Kidney epithelial cell (primary cell): ENCODE data around the gene PHLDA2. TPM values are rescaled to one million over a fixed set of nuclear protein-coding genes. Genes with fewer than 3 reads are reported as not detected.

ENCODE experiments used
- DNase-seq: peaks from one replicate; pipeline ENCODE4 v3.0.0-alpha.2; 2010; ENCODE audit warnings: low read depth
- H3K27me3 ChIP-seq: 2 replicates; pipeline ENCODE4 v1.6.0; 2011; ENCODE audit warnings: low read length; ENCODE audit not compliant: control insufficient read depth, insufficient read depth
- H3K36me3 ChIP-seq: 2 replicates; pipeline ENCODE4 v1.5.1; 2011; ENCODE audit warnings: low read length; ENCODE audit not compliant: control insufficient read depth, insufficient read depth
- H3K4me3 ChIP-seq: 2 replicates; pipeline ENCODE4 v1.5.1; 2011; ENCODE audit warnings: low read depth, mild to moderate bottlenecking, control low read depth, low read length
- total RNA-seq: library from RNA; depleted of rRNA; stranded (reverse); fragments of >200 nt; gene quantifications from 2 replicates; pipeline ENCODE4 v1.2.3, GENCODE V29; 2015
- TF ChIP-seq, protein P1 (sequence below): IDR thresholded peaks from 2 replicates; pipeline ENCODE4 v1.5.1; 2011; ENCODE audit warnings: mild to moderate bottlenecking, moderate library complexity, low read length, control low read depth, inconsistent platforms; ENCODE audit not compliant: insufficient read depth, poor library complexity, severe bottlenecking

Gene PHLDA2
- total RNA-seq, 1 donor from 2014 or later, result 32.8 TPM

DNA sequence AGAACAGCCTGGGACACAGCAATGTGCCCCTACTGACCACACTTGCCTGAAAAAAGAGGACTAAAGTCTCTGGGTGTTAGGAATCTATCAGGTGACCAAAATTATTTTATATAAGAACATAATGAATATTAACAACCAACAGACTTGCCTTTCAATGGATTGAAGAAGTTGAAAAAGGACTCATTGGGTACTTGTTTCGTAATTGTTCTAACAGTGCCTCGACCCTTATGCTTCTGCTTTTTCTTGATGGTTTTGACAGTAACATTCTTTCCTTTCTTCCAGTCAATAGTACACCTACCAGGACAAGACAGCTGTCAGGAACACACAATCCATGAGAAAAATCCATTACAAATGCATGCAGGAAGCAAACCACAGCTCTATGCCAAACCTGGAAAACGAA lies 29.0 kb upstream of the PHLDA2 start:
- Histone ChIP-seq H3K36me3 (peaks cover 3% of the 10 kb centered on the region), H3K27me3 (no peaks in the 10 kb centered on the region), H3K4me3 (no peak overlapping the region)
- TF ChIP-seq, protein P1, sequence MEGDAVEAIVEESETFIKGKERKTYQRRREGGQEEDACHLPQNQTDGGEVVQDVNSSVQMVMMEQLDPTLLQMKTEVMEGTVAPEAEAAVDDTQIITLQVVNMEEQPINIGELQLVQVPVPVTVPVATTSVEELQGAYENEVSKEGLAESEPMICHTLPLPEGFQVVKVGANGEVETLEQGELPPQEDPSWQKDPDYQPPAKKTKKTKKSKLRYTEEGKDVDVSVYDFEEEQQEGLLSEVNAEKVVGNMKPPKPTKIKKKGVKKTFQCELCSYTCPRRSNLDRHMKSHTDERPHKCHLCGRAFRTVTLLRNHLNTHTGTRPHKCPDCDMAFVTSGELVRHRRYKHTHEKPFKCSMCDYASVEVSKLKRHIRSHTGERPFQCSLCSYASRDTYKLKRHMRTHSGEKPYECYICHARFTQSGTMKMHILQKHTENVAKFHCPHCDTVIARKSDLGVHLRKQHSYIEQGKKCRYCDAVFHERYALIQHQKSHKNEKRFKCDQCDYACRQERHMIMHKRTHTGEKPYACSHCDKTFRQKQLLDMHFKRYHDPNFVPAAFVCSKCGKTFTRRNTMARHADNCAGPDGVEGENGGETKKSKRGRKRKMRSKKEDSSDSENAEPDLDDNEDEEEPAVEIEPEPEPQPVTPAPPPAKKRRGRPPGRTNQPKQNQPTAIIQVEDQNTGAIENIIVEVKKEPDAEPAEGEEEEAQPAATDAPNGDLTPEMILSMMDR, result no peak
- DNase-seq, result no peak

DNA sequence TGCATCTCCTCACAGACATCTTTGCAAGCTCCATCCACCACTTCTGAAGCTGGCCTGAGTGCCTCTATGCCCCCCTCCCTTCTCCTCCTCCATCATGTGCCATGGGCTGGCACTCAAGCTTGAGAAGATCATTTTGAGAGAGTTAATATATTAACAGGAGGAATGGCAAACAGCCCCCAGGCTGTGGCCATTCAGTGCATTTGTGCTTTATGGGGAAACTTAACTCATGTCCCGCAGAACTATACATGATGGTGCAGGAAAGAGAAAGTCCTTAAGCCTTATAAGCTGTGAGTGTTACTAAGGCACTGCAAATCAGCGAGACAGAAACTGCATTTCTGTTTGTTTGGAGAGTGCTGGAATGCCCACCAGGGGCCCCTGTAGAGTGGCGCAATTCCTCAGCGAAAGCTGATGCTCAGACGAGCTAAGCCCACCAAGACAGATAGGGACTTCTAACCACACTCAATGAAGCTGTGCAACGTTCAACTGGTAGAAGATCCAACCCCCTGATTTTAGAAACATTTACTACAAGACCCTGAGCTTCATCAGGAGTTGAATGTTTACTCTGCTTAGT lies 26.8 kb upstream of the PHLDA2 start:
- Histone ChIP-seq H3K4me3 (no peak overlapping the region), H3K36me3 (no peaks in the 10 kb centered on the region), H3K27me3 (no peaks in the 10 kb centered on the region)
- DNase-seq, result no peak
- TF ChIP-seq, protein P1, result peak; percentile 27

DNA sequence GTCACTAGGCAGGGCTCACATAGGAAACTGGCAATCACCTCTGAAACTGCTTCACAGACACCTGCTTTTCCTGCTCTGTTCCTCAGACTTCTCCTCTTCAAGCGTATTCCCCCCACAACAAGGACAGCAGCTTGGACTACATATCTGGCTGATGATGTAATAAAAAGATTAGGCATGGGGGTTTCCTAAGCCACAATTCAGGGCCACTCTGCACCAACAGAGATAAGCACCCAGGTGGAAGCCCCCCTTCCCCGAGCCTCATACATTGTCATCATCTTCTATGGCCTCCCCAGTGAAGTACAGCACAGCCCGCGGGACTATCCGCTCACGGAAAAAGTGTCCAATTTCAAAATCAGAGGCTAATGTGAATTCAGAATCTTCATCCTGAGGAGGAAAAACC lies 25.0 kb upstream of the PHLDA2 start:
- no peak overlapping the region for H3K4me3 ChIP-seq
- H3K27me3 ChIP-seq, result no peaks in the 10 kb centered on the region
- DNase-seq, result no peak
- TF ChIP-seq, protein P1, result no peak
- no peaks in the 10 kb centered on the region for H3K36me3 ChIP-seq

DNA sequence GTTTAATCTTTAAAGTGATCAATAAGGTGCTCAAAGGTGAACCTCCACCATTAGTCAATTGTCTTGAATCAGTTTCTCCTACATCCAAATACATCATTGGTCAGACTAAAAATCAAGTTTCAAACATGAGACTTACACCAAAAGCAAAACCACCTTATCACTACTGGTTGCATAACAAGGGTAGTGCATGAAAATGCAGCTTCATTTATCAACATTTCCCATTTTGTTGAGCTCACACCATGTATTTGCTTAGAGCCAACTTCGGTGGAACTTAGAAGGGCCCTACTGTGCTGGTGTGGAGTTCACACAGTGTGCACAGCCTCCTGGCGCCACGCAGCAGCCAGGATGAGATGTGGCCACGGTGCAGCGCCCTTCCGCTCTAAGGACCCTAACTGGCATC lies 23.1 kb upstream of the PHLDA2 start:
- TF ChIP-seq, protein P1, result no peak
- no peaks in the 10 kb centered on the region for H3K27me3 ChIP-seq
- no peak for DNase-seq
- no peaks in the 10 kb centered on the region for H3K36me3 ChIP-seq
- H3K4me3 ChIP-seq, result no peak overlapping the region

DNA sequence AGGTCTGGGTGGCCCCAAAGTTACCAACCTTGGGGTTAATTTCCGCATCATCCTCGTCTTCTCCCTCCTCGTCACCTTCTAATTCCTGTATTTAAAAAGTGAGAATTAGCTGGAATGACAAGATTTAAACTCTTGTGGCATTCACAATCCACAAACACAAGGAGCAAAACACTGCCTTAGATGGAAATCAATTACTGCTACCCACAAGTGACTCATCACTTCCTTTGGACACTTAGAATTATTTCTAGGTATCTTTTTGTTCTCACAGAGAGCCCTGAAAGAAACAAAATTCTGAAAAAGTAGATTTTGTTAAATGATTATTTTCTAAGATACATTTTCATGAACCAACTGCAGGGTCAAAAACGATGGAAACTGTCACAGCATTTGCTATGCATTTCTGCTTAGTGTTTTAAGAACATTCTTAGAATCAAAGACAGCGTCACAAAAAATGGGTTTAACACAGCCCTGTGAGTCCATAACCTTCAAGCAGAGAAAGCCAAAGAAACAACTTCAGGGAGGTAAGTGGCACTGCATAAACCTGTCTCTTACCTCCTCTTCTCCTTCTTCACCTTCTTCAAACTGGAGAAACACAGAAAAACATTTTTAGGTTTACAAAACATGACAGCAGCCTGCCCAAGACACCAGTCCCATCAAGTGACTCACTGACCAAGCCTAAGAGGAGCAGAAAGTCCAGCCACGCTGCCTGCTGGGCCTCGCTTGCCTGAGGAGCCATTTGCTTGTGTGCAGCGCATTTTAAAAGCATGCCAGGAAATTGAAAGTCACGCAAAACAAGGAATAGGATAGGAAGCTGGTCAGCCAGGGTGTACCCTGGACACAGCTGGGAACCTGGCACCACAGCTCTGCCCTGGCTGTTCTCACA lies 22.3 kb upstream of the PHLDA2 start:
- TF ChIP-seq, protein P1, result no peak
- no peaks in the 10 kb centered on the region for H3K36me3 ChIP-seq
- DNase-seq, result no peak
- H3K4me3 ChIP-seq, result no peak overlapping the region
- no peaks in the 10 kb centered on the region for H3K27me3 ChIP-seq
